ENCODE data around the gene NXT1.

GRCh38 chr20:23340524-23340923, 10.1 kb upstream of the NXT1 start:
- TF ChIP-seq POLR2A (IDR thresholded peaks at IDR 0.05) (no peak), POLR2AphosphoS5 (IDR thresholded peaks at IDR 0.05) (no peak)

All from transverse colon (tissue), 3 donors.